B cell (primary cell): ENCODE results near the gene OR10Z1. TPM values are rescaled to one million over a fixed set of nuclear protein-coding genes. Genes with fewer than 3 reads are reported as not detected.

ENCODE experiments used
- ATAC-seq: fragments of 200-7000 bp; cut with Tn5 transposase; one replicate; pipeline ENCODE4 v1.10.0; 2021; ENCODE audit warnings: low read depth, mild to moderate bottlenecking, moderate number of reproducible peaks, moderate library complexity
- CTCF ChIA-PET: fragments of 350-600 bp; sonication (Branson Sonifier 250); formaldehyde crosslinking; loops from one replicate; lab custom pipeline; 2021; ENCODE audit warnings: antibody characterized with exemption, inconsistent platforms; lab: Charles Lee
- POLR2A ChIA-PET: fragments of 350-600 bp; sonication (Branson Sonifier 250); formaldehyde crosslinking; loops from one replicate; lab custom pipeline; 2021; ENCODE audit warnings: antibody characterized with exemption; lab: Charles Lee
- DNase-seq: peaks from one replicate; pipeline ENCODE4 v3.0.0; 2013
- H2AFZ ChIP-seq: 2 replicates; pipeline ENCODE4 v1.6.1; 2012; ENCODE audit warnings: mild to moderate bottlenecking, low read depth, low read length; ENCODE audit not compliant: insufficient read depth, poor library complexity, severe bottlenecking
- H3K27ac ChIP-seq, 2 donors: 1 replicate in 1 of 2; 2 replicates in 1 of 2; pipeline ENCODE4 v1.5.1; 2012 to 2013; ENCODE audit warnings: low read length in 2 of 2, mild to moderate bottlenecking in 2 of 2, moderate library complexity in 1 of 2
- H3K27me3 ChIP-seq, 4 experiments: fragments of 200-600 bp in 1 of 4; sonication (generic) in 1 of 4; replicated peaks in 1 of 4; 1 replicate in 2 of 4; 2 replicates in 2 of 4; pipeline versions ENCODE4 v1.6.1 to v1.7.0; 2013 to 2016; ENCODE audit warnings: low read length in 3 of 4, mild to moderate bottlenecking in 2 of 4, mixed read lengths in 1 of 4, moderate library complexity in 1 of 4; ENCODE audit not compliant: insufficient read depth in 4 of 4, control insufficient read depth in 3 of 4; ENCODE audit errors: control extremely low read depth in 1 of 4
- H3K36me3 ChIP-seq, 2 experiments: replicated peaks in 1 of 2; 1 replicate in 1 of 2; 2 replicates in 1 of 2; pipeline versions ENCODE4 v1.6.1 to v1.7.1; 2013; ENCODE audit warnings: low read length in 1 of 2; ENCODE audit not compliant: insufficient read depth in 2 of 2, control insufficient read depth in 1 of 2; ENCODE audit errors: control extremely low read depth in 1 of 2, extremely low read depth in 1 of 2
- H3K4me1 ChIP-seq, 2 donors: fragments of 200-600 bp in 1 of 2; sonication (generic) in 1 of 2; 1 replicate in 1 of 2; 2 replicates in 1 of 2; pipeline versions ENCODE4 v1.5.1 to v1.6.1; 2013 to 2017; ENCODE audit warnings: low read length in 2 of 2; ENCODE audit not compliant: control insufficient read depth in 2 of 2, insufficient read depth in 2 of 2
- H3K4me2 ChIP-seq: replicated peaks from 2 replicates; pipeline ENCODE3; 2012; ENCODE audit warnings: mild to moderate bottlenecking, low read depth, low read length; ENCODE audit not compliant: poor library complexity, severe bottlenecking
- H3K4me3 ChIP-seq, 5 experiments: fragments of 200-600 bp in 1 of 5; sonication (generic) in 1 of 5; 1 replicate in 3 of 5; 2 replicates in 2 of 5; pipeline versions ENCODE4 v1.5.1 to v1.7.0; 2011 to 2016; ENCODE audit warnings: low read length in 4 of 5, mild to moderate bottlenecking in 4 of 5, low read depth in 2 of 5, control low read depth in 1 of 5, moderate library complexity in 1 of 5; ENCODE audit not compliant: insufficient read depth in 1 of 5; ENCODE audit errors: control extremely low read depth in 1 of 5, extremely low read depth in 1 of 5
- H3K79me2 ChIP-seq: fragments of 200-600 bp; sonication (generic); one replicate; pipeline ENCODE4 v1.6.0; 2016; ENCODE audit warnings: low read length; ENCODE audit not compliant: control insufficient read depth, insufficient read depth
- H3K9ac ChIP-seq: fragments of 200-600 bp; sonication (generic); 2 replicates; pipeline ENCODE4 v1.6.1; 2017; ENCODE audit warnings: mild to moderate bottlenecking, low read length, moderate library complexity
- H3K9me3 ChIP-seq, 3 donors: one replicate each; pipeline versions ENCODE4 v1.6.1 to v1.7.1; 2013; ENCODE audit warnings: low read length in 2 of 3; ENCODE audit not compliant: control insufficient read depth in 2 of 3, insufficient read depth in 1 of 3; ENCODE audit errors: control extremely low read depth in 1 of 3
- H4K20me1 ChIP-seq: 2 replicates; pipeline ENCODE4 v1.6.0; 2012; ENCODE audit warnings: mild to moderate bottlenecking, low read length; ENCODE audit not compliant: insufficient read depth, control insufficient read depth, poor library complexity, severe bottlenecking
- H3K27ac Mint-ChIP-seq: one replicate; pipeline ENCODE4 v1.8.0; 2021; ENCODE audit warnings: mixed read lengths
- H3K27me3 Mint-ChIP-seq: one replicate; pipeline ENCODE4 v1.8.0; 2021; ENCODE audit warnings: mixed read lengths
- H3K4me1 Mint-ChIP-seq: one replicate; pipeline ENCODE4 v1.8.0; 2021; ENCODE audit warnings: mixed read lengths
- H3K4me3 Mint-ChIP-seq: one replicate; pipeline ENCODE4 v1.8.0; 2021; ENCODE audit warnings: mixed read lengths
- H3K9me3 Mint-ChIP-seq: one replicate; pipeline ENCODE4 v1.8.0; 2022; ENCODE audit warnings: mixed read lengths; ENCODE audit not compliant: insufficient read depth
- CTCF ChIP-seq: fragments of 200-600 bp; IDR thresholded peaks from one replicate; pipeline ENCODE4 v1.8.0; 2022; ENCODE audit warnings: antibody characterized with exemption, mild to moderate bottlenecking
- EZH2 ChIP-seq: IDR thresholded peaks from 2 replicates; pipeline ENCODE4 v1.6.1; 2012; ENCODE audit warnings: borderline replicate concordance, low read depth, mild to moderate bottlenecking, moderate library complexity, low read length; ENCODE audit not compliant: insufficient read depth, poor library complexity, severe bottlenecking
- WGBS: methylation state at CpG from one replicate; pipeline ENCODE4 v1.1.5; 2013; ENCODE audit warnings: missing lambda C conversion rate; ENCODE audit not compliant: insufficient coverage; 5-methylcytosine and 5-hydroxymethylcytosine counted together
- intact Hi-C: fragments of 100-400 bp; cut with micrococcal nuclease; formaldehyde crosslinking; loops from one replicate; pipeline ENCODE4 v1.10.0; 2022
- polyA plus RNA-seq: library from polyadenylated mRNA; depleted of rRNA; stranded (reverse); fragments of >200 nt; gene quantifications from 2 replicates; pipeline ENCODE4 v1.2.3, GENCODE V29; 2012
- total RNA-seq, 2 donors: library from RNA; stranded (reverse); fragments of 120-200 nt in 1 of 2; gene quantifications; 1 replicate in 1 of 2; 2 replicates in 1 of 2; pipeline versions ENCODE4 v1.2.3 to v1.2.4, GENCODE V29; 2013 to 2022

Gene OR10Z1
- total and polyA plus RNA-seq, 2 donors (not counting 1 experiment from before 2014, with no cell fraction given), result not detected

- no peak overlapping the region for H3K9ac ChIP-seq
- no peaks in the 10 kb centered on the region for H3K9me3 ChIP-seq
- no peaks in the 10 kb centered on the region for H4K20me1 ChIP-seq
- no peak overlapping the region for H3K27ac ChIP-seq
- H3K4me3 Mint-ChIP-seq, result no peak overlapping the region
- CTCF ChIA-PET, result no interaction called here
- no peaks in the 10 kb centered on the region for H3K27me3 Mint-ChIP-seq
- H3K27me3 ChIP-seq, result no peaks in the 10 kb centered on the region
- H3K4me1 ChIP-seq, result peaks cover 9 to 11% of the 10 kb centered on the region in 2 donors
- no peak for TF ChIP-seq CTCF
- no peak for TF ChIP-seq EZH2
- intact Hi-C loops, result no loop called here
- ATAC-seq (no peak), DNase-seq (no peak)
- H3K4me1 Mint-ChIP-seq, result peaks cover 26% of the 10 kb centered on the region
- peak overlapping the region; percentile 53 for H3K4me2 ChIP-seq
- H3K4me3 ChIP-seq, result no peak overlapping the region
- POLR2A ChIA-PET, result no interaction called here
- no peaks in the 10 kb centered on the region for H3K36me3 ChIP-seq
- no peak overlapping the region for H3K27ac Mint-ChIP-seq
- no peak overlapping the region for H2AFZ ChIP-seq
- H3K79me2 ChIP-seq, result no peaks in the 10 kb centered on the region
- H3K9me3 Mint-ChIP-seq, result no peaks in the 10 kb centered on the region
Observed at GRCh38 chr1:158654086-158654485, 49.0 kb downstream of the OR10Z1 start.

- Mint-ChIP-seq H3K27ac (peak overlapping the region; percentile 18), H3K27me3 (no peaks in the 10 kb centered on the region), H3K4me1 (peaks cover 26% of the 10 kb centered on the region), H3K9me3 (no peaks in the 10 kb centered on the region), H3K4me3 (peak overlapping the region; percentile 3)
- ChIA-PET POLR2A (no interaction called here), CTCF (no interaction called here)
- H3K4me2 ChIP-seq, result peak overlapping the region; percentile 53
- no peak for DNase-seq
- H3K4me1 ChIP-seq, result peaks cover 9 to 11% of the 10 kb centered on the region in 2 donors
- H3K27me3 ChIP-seq, result no peaks in the 10 kb centered on the region
- H2AFZ ChIP-seq, result peak overlapping the region; percentile 61
- ATAC-seq, result peak; percentile 17
- no peaks in the 10 kb centered on the region for H4K20me1 ChIP-seq
- no peaks in the 10 kb centered on the region for H3K79me2 ChIP-seq
- intact Hi-C loops, result no loop called here
- 0% methylated on average over 3 of the region's 6 CpGs for WGBS
- H3K4me3 ChIP-seq, result no peak overlapping the region
- no peak overlapping the region for H3K9ac ChIP-seq
- H3K9me3 ChIP-seq, result no peaks in the 10 kb centered on the region
- TF ChIP-seq CTCF, result no peak
- H3K36me3 ChIP-seq, result no peaks in the 10 kb centered on the region
- no peak overlapping the region for H3K27ac ChIP-seq
Observed at GRCh38 chr1:158654571-158654970, 49.5 kb downstream of the OR10Z1 start.

Other genes with a start within 250 kb of the OR10Z1 start
- gene OR10T2, start 205.8 kb upstream of the OR10Z1 start, total RNA-seq, result not detected in 2 replicates
- not detected in 2 replicates for gene OR10T2, start 205.8 kb upstream of the OR10Z1 start, polyA plus RNA-seq
- not detected in 2 replicates for gene OR10K2, start 179.0 kb upstream of the OR10Z1 start, total RNA-seq
- not detected in 2 replicates for gene OR10K2, start 179.0 kb upstream of the OR10Z1 start, polyA plus RNA-seq
- gene OR10K1, start 143.4 kb upstream of the OR10Z1 start, total RNA-seq, result not detected in 2 replicates
- not detected in 2 replicates for gene OR10K1, start 143.4 kb upstream of the OR10Z1 start, polyA plus RNA-seq
- gene OR10R2, start 133.0 kb upstream of the OR10Z1 start, total RNA-seq, result not detected in 2 replicates
- gene OR10R2, start 133.0 kb upstream of the OR10Z1 start, polyA plus RNA-seq, result not detected in 2 replicates
- gene OR6Y1, start 50.9 kb upstream of the OR10Z1 start, total RNA-seq, result not detected in 2 replicates
- not detected in 2 replicates for gene OR6Y1, start 50.9 kb upstream of the OR10Z1 start, polyA plus RNA-seq
- not detected in 2 replicates for gene OR6P1, start 34.7 kb upstream of the OR10Z1 start, total RNA-seq
- gene OR6P1, start 34.7 kb upstream of the OR10Z1 start, polyA plus RNA-seq, result not detected in 2 replicates
- gene OR10X1, start 25.4 kb upstream of the OR10Z1 start, total RNA-seq, result not detected in 2 replicates
- gene OR10X1, start 25.4 kb upstream of the OR10Z1 start, polyA plus RNA-seq, result not detected in 2 replicates
- gene SPTA1, start 81.4 kb downstream of the OR10Z1 start, total RNA-seq, result not detected in 2 replicates
- 0.21 and 0.36 TPM in 2 replicates for gene SPTA1, start 81.4 kb downstream of the OR10Z1 start, polyA plus RNA-seq
- gene OR6K2, start 95.4 kb downstream of the OR10Z1 start, total RNA-seq, result not detected in 2 replicates
- gene OR6K2, start 95.4 kb downstream of the OR10Z1 start, polyA plus RNA-seq, result not detected in 2 replicates
- gene OR6K3, start 115.5 kb downstream of the OR10Z1 start, total RNA-seq, result not detected in 2 replicates
- not detected in 2 replicates for gene OR6K3, start 115.5 kb downstream of the OR10Z1 start, polyA plus RNA-seq
- not detected in 2 replicates for gene OR6K6, start 149.5 kb downstream of the OR10Z1 start, total RNA-seq
- not detected in 2 replicates for gene OR6K6, start 149.5 kb downstream of the OR10Z1 start, polyA plus RNA-seq
- not detected in 2 replicates for gene OR6N1, start 166.9 kb downstream of the OR10Z1 start, total RNA-seq
- not detected in 2 replicates for gene OR6N1, start 166.9 kb downstream of the OR10Z1 start, polyA plus RNA-seq
- gene OR6N2, start 175.9 kb downstream of the OR10Z1 start, total RNA-seq, result not detected in 2 replicates
- not detected in 2 replicates for gene OR6N2, start 175.9 kb downstream of the OR10Z1 start, polyA plus RNA-seq
- gene MNDA, start 226.1 kb downstream of the OR10Z1 start, total RNA-seq, result 8.5 and 10.1 TPM in 2 replicates
- gene MNDA, start 226.1 kb downstream of the OR10Z1 start, polyA plus RNA-seq, result 3.8 and 7.1 TPM in 2 replicates